GM18511 (cell line): ENCODE data around the gene AURKAIP1.

ENCODE experiments used
- ATAC-seq: cut with Tn5 transposase; IDR thresholded peaks from one replicate; pipeline ENCODE4 v1.9.1; 2021; ENCODE audit warnings: mild to moderate bottlenecking, moderate library complexity; ENCODE audit not compliant: unreplicated experiment

The AURKAIP1 gene

DNA sequence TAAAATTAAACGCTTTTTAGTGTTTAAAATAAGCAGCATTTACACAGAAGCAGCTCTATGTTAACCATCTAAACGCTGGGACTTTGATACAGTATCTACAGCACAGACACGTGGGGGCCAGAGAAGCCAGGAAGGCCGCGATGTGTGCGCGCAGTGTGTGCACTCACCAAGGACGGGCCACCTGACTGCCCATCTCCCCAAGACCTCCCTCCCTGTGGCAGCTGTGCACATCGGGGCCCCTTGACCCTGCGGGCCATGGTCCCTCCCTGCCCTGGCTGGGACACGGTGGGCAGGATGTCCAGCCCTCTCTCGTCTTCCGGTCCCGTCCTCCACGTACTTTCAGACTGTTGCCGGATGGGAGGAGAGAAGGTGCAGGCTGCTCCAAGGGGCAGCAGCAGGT is 39.7 kb downstream of the AURKAIP1 start:
- ATAC-seq: no peak

DNA sequence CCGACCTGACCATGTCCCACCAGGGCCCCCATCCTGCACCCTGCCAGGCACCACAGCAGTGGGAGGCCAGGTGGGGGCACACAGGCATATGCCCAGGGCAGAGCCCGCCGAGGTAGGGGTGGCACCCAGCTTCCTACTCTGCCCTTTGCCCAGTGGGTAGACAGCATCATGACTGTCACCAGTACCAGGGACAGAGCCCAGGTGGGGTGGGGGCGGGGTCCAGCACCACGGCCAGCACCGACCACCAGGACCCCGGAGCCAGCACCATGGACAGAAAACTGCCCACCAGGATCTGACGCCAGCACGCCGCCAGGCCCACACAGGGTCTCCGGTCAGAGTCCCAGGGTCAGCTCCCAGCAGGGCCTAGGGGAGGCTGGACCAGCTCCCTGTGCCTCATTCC is 40.2 kb downstream of the AURKAIP1 start:
- ATAC-seq: no peak

DNA sequence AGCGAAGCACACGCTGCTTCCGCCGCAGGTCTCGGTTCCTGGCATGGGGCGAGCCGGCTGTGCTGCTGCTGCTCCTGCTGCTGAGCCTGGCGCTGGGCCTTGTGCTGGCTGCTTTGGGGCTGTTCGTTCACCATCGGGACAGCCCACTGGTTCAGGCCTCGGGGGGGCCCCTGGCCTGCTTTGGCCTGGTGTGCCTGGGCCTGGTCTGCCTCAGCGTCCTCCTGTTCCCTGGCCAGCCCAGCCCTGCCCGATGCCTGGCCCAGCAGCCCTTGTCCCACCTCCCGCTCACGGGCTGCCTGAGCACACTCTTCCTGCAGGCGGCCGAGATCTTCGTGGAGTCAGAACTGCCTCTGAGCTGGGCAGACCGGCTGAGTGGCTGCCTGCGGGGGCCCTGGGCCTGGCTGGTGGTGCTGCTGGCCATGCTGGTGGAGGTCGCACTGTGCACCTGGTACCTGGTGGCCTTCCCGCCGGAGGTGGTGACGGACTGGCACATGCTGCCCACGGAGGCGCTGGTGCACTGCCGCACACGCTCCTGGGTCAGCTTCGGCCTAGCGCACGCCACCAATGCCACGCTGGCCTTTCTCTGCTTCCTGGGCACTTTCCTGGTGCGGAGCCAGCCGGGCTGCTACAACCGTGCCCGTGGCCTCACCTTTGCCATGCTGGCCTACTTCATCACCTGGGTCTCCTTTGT is 41.3 kb downstream of the AURKAIP1 start:
- no peak for ATAC-seq

DNA sequence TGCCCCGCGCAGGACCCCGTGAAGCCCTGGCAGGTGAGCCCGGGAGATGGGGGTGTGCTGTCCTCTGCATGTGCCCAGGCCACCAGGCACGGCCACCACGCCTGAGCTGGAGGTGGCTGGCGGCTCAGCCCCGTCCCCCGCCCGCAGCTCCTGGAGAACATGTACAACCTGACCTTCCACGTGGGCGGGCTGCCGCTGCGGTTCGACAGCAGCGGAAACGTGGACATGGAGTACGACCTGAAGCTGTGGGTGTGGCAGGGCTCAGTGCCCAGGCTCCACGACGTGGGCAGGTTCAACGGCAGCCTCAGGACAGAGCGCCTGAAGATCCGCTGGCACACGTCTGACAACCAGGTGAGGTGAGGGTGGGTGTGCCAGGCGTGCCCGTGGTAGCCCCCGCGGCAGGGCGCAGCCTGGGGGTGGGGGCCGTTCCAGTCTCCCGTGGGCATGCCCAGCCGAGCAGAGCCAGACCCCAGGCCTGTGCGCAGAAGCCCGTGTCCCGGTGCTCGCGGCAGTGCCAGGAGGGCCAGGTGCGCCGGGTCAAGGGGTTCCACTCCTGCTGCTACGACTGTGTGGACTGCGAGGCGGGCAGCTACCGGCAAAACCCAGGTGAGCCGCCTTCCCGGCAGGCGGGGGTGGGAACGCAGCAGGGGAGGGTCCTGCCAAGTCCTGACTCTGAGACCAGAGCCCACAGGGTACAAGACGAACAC is 42.1 kb downstream of the AURKAIP1 start:
- no peak for ATAC-seq

DNA sequence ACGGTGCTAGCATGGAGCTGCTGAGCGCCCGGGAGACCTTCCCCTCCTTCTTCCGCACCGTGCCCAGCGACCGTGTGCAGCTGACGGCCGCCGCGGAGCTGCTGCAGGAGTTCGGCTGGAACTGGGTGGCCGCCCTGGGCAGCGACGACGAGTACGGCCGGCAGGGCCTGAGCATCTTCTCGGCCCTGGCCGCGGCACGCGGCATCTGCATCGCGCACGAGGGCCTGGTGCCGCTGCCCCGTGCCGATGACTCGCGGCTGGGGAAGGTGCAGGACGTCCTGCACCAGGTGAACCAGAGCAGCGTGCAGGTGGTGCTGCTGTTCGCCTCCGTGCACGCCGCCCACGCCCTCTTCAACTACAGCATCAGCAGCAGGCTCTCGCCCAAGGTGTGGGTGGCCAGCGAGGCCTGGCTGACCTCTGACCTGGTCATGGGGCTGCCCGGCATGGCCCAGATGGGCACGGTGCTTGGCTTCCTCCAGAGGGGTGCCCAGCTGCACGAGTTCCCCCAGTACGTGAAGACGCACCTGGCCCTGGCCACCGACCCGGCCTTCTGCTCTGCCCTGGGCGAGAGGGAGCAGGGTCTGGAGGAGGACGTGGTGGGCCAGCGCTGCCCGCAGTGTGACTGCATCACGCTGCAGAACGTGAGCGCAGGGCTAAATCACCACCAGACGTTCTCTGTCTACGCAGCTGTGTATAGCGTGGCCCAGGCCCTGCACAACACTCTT is 42.8 kb downstream of the AURKAIP1 start:
- no peak for ATAC-seq

DNA sequence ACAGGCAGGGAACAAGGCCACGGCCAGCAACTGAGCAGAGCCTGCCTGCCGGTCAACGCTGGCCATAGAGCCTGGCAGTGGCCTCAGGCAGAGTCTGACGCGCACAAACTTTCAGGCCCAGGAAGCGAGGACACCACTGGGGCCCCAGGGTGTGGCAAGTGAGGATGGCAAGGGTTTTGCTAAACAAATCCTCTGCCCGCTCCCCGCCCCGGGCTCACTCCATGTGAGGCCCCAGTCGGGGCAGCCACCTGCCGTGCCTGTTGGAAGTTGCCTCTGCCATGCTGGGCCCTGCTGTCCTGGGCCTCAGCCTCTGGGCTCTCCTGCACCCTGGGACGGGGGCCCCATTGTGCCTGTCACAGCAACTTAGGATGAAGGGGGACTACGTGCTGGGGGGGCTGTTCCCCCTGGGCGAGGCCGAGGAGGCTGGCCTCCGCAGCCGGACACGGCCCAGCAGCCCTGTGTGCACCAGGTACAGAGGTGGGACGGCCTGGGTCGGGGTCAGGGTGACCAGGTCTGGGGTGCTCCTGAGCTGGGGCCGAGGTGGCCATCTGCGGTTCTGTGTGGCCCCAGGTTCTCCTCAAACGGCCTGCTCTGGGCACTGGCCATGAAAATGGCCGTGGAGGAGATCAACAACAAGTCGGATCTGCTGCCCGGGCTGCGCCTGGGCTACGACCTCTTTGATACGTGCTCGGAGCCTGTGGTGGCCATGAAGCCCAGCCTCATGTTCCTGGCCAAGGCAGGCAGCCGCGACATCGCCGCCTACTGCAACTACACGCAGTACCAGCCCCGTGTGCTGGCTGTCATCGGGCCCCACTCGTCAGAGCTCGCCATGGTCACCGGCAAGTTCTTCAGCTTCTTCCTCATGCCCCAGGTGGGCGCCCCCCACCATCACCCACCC is 43.7 kb downstream of the AURKAIP1 start, which contains the start of gene TAS1R3:
TAS1R3 (plus strand) TSS at position 213 of the 898 bp plus-strand sequence; CDS start at position 279, 66 bp downstream.
- ATAC-seq: no peak

DNA sequence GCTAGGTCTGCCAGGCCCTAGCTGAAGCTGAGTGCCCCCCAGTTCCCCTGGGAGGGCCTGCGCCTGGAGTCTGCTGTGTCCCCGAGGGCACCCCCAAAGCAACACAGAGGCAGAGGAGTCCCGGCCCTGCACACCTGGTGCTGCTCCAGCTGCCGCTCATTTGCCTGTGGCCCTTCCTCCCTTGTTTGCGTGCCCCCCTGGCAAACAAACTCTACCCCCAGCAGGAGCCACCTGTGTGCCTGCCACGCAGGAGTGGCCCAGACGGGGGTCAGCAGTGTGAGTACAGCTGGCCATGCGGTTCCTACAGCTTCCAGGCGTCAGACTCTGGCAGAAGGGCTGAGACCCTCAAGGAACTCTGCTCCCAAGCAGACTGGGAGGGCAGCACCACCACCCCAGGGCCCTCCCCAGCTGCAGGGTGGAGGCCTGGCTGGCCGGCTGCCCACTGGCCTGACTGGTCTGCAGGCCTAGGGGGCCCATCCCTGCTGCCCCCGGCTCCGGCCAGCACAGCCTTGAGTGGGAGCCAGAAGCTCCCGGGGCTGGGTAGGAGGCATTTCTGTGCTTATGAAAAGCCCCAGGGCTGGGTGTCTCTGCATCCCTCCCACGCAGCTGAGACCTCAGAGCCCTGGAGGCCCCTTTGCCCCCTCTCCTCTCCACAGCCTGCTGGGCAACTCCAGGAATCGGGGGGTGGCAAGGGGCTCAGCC is 44.5 kb downstream of the AURKAIP1 start:
- ATAC-seq: no peak

DNA sequence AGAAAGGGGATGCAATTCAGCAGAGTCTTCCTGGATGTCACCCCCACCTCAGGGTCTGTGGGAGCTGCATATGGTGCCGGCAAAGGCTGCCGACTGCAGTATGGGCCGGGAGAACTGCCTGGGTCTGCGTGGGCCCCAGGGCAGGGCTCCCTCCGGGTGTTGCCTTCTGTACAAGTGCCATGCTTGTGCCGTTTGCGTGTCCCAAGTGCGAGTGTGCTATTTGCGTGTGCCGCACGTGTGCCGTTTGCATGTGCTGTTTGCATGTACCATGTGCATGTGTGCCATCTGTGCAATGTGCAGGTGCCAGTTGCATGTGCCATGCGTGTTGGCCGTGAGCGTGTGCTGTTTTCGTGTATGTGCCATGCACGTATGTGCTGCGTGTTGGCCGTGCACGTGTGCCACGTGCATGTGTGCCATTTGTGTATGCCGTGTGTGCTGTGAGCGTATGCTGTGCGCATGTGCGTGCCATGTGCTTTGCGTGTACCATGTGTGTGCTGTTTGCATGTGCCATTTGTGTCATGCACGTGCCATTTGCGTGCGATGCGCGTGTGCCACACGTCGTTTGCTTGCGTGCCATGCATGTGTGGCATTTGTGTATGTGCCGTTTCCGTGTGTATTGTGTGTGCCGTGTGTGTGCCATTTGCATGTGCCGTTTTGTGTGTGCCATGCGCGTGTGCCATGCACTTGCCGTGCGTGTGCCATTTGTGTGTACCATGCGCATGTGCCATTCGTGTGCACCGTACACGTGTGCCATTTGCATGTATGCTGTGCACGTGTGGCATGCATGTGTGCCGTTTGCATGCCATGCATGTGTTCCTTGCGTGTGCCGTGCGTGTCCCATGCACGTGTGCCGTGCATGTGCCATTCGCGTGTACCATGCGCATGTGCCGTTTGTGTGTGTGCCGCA is 45.5 kb downstream of the AURKAIP1 start:
- ATAC-seq: no peak

DNA sequence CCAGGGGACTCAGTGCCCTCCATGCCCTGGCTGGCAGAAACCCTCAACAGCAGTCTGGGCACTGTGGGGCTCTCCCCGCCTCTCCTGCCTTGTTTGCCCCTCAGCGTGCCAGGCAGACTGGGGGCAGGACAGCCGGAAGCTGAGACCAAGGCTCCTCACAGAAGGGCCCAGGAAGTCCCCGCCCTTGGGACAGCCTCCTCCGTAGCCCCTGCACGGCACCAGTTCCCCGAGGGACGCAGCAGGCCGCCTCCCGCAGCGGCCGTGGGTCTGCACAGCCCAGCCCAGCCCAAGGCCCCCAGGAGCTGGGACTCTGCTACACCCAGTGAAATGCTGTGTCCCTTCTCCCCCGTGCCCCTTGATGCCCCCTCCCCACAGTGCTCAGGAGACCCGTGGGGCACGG is 46.8 kb downstream of the AURKAIP1 start:
- no peak for ATAC-seq

DNA sequence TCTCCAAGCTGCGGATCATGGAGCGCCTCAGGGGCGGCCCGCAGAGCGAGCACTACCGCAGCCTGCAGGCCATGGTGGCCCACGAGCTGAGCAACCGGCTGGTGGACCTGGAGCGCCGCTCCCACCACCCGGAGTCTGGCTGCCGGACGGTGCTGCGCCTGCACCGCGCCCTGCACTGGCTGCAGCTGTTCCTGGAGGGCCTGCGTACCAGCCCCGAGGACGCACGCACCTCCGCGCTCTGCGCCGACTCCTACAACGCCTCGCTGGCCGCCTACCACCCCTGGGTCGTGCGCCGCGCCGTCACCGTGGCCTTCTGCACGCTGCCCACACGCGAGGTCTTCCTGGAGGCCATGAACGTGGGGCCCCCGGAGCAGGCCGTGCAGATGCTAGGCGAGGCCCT is 47.7 kb downstream of the AURKAIP1 start:
- ATAC-seq: no peak

DNA sequence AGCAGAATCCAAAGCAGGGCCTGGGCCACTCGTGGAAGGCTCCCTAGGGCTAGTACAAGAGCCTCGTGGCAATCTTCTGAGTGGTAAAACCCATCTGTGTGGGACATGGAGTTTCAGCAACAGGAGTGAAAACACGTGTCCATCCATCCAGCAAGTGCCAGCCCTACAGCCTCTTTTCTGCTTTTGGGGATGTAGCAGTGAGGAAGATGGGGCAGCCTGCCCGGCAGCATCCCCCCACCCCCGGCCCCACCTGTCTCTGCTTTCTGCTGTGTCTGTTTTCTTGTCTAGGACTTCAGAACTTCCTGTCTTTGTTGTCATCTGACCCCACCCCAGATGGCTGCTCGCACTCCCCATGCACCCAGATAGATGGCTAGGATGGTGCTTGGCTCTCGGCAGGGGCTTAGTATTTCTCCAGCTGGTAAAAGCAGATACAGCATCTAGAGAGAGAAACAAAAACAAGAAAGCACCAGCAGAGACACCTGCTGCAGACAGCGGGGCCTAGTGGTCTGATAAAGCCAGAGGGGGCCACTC is 48.9 kb downstream of the AURKAIP1 start:
- no peak for ATAC-seq

DNA sequence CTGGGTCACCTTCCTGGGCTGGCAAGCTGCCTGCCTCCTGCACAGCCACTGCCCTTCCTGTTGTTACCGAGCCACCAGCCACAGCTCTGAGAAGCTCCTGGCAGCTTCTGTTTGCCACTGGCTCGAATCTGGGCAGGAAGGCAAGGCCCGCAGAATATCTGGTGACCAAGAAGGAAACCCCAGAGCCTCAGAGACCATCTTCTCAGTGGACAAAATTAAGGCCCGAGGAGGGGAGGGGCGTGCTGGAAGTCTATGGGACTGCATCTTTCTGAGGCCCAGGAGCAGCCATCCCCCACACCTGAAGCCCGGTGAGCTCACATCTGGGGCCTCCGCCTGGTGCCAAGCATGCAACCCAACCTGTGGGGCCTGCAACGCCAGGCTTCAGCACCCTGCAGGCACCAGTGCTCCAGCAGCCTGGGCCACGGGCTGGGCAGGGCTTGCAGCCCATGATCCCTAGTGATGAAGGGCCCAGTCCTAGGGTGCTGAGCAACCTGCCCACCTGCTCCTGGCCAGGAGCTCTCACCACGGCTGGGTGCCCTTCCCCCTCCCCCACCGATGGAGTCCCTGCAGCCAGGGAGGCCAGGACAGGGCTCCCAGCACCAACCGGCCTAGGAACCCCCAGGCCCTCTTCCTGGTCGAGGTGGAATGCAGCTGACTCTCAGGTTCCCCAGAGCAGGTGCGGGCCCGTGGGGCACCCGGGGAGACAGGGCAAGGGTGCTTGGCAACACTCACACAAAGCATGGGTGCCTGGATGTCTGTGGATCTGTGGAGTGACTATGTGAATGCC is 49.5 kb downstream of the AURKAIP1 start:
- ATAC-seq: no peak

DNA sequence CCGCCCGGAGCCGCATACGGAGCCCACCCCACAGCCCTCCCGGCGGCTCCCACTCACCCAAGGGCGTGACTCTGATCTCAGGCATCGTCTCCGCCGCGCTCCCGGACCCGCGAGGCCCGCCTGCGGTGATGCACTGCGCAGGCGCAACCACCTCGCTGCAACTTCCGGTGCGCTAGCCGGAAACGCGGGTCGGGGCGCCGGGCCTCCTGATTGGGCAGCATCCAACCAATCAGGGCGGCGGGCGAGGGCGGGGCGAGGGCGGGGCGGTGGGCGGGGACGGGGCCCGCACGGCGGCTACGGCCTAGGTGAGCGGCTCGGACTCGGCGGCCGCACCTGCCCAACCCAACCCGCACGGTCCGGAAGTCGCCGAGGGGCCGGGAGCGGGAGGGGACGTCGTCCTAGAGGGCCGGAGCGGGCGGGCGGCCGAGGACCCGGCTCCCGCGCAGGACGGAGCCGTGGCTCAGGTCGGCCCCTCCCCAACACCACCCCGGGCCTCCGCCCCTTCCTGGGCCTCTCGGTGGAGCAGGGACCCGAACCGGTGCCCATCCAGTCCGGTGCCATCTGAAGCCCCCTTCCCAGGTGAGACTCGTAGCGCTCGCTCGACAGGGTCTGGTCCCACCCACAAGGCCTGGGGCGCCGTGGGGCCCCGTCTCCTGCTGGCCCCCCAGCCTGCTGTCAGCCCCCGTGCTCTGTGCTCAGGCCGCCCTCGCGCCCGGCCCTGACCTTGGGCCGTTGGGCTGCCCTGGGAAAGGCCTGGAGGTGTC is 50.3 kb downstream of the AURKAIP1 start, which contains the start of the genes CPTP and INTS11:
CPTP (plus strand) TSS at position 279 of the 764 bp plus-strand sequence. CDS start 2,109 bp downstream, outside the sequence.
INTS11 (minus strand) TSS at position 137 of the 764 bp plus-strand sequence; CDS start at position 85, 52 bp downstream.
- peak; percentile 84 for ATAC-seq

DNA sequence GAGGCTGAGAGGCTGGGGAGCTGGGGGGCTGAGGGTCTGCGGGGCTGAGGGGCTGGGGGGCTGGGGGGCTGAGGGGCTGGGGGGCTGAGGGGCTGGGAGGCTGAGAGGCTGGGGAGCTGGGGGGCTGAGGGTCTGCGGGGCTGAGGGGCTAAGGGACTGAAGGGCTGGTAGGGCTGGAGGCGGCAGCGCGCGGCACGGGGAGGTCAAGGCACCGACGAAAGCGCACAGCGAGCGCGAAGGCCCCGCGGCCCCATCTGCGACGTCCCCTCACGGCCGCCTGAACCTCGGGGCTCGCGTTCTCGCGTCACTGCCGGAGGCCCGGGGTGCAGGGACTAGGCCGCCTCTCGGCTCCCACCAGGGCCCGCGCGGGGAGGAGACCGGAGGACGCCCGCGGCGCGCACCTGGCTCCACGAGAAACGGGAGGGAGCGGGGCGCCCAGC is 50.9 kb downstream of the AURKAIP1 start:
- ATAC-seq: peak; percentile 28
